ENCODE data around the gene GATC.

- TF ChIP-seq POLR2A (IDR thresholded peaks at IDR 0.05) (no peak), CTCF (IDR thresholded peaks at IDR 0.05) (no peak)
Measured at GRCh38 chr12:120457133-120457532, 10.9 kb downstream of the GATC start.
